ENCODE measurements around the gene CYSRT1.

CYSRT1 gene

DNA sequence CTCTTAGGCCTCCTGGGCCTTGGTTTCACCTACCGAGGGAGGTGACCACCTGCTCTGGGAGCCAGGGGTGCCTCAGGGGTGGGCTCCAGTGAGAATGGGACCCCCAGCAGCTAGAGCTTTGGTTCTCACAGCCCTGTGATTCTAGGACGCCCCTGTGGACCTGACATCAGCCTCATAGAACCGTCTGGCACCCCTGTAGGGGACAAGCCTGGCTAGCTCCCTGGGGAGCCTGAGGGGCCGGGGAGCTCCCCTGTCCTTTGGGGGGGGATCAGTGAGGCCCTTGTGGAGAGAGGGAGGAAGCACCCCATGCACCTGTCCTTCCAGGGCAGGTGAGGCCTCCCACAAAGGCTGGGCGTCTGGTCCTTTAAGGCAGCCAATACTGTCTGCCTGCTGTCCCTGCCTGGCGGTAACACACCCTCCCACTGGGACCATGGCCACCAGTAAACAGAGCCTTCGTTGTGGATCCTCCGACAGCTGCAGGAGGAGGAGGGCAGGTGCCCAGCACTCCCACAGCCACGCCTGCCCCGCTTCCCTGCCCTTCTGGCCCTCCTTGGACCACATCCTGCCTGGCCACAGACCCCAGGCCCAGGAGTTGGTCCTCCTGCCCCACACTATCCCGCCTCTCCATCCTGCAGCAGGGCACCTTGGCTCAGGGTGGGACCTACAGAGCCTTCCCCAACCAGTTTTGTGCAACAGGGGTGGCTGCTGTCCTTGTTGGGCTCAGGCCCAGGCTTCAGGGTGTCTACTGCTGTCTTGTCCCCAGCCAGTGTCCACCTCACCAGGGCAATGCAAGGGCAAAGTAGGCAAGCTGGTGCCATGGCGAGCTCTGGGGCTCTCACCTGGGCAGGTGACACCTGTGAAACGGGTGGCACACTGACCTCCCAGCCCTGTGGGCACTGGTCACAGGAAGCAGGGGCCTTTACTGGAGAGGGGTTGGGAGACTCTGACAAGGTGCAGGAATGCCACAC, 13.1 kb downstream of the CYSRT1 start:
- H3K4me3 ChIP-seq (ENCODE audit: low read depth, low read length) = no peak overlapping the region
- H3K27ac ChIP-seq (ENCODE audit: extremely low read depth, low read depth, low read length) = no peak overlapping the region
- TF ChIP-seq SCRT1 (tag by site-specific recombination; IDR thresholded peaks at IDR 0.05; ENCODE audit: borderline replicate concordance) (0 out of 2 replicates have a peak, but pooled peaks have one; percentile 35), ZSCAN30 (tag by site-specific recombination; IDR thresholded peaks at IDR 0.05) (0 out of 2 replicates have a peak, but pooled peaks have one; percentile 40), CTCF (tag by site-specific recombination; IDR thresholded peaks at IDR 0.05) (no peak), GLIS2 (tag by site-specific recombination; IDR thresholded peaks at IDR 0.05) (peak; percentile 63), PRDM4 (tag by site-specific recombination; IDR thresholded peaks at IDR 0.05) (no peak), WT1 (tag by site-specific recombination; IDR thresholded peaks at IDR 0.05) (0 out of 2 replicates have a peak, but pooled peaks have one; percentile 14), ZNF211 (tag by site-specific recombination; IDR thresholded peaks at IDR 0.05; ENCODE audit: low read depth) (no peak), ZNF48 (tag by site-specific recombination; IDR thresholded peaks at IDR 0.05) (no peak), ZNF777 (tag by site-specific recombination; IDR thresholded peaks at IDR 0.05; ENCODE audit: borderline replicate concordance) (no peak), KLF1 (tag by site-specific recombination; IDR thresholded peaks at IDR 0.05) (peak; percentile 35; the same call in 1 of the 2 replicates), ZNF529 (tag by site-specific recombination; IDR thresholded peaks at IDR 0.05; ENCODE audit: insufficient replicate concordance) (no peak), GLIS1 (tag by site-specific recombination; IDR thresholded peaks at IDR 0.05) (peak; percentile 97), ZNF341 (tag by site-specific recombination; IDR thresholded peaks at IDR 0.05; ENCODE audit: low read depth) (peak; percentile 90), ZIC2 (tag by site-specific recombination; IDR thresholded peaks at IDR 0.05) (peak; percentile 86), ZEB2 (tag by site-specific recombination; IDR thresholded peaks at IDR 0.05) (peak; percentile 82), ZNF600 (tag by site-specific recombination; IDR thresholded peaks at IDR 0.05) (peak; percentile 92), SP2 (tag by site-specific recombination; IDR thresholded peaks at IDR 0.05) (peak; percentile 65), ZNF292 (tag by site-specific recombination; IDR thresholded peaks at IDR 0.05; ENCODE audit: borderline replicate concordance, low read depth) (no peak), ZSCAN16 (tag by site-specific recombination; IDR thresholded peaks at IDR 0.05) (peak; percentile 95), ZFP37 (tag by site-specific recombination; IDR thresholded peaks at IDR 0.05) (no peak), EGR2 (tag by site-specific recombination; IDR thresholded peaks at IDR 0.05; ENCODE audit: low read depth) (0 out of 2 replicates have a peak, but pooled peaks have one; percentile 16)
- TF ChIP-seq, protein P1, sequence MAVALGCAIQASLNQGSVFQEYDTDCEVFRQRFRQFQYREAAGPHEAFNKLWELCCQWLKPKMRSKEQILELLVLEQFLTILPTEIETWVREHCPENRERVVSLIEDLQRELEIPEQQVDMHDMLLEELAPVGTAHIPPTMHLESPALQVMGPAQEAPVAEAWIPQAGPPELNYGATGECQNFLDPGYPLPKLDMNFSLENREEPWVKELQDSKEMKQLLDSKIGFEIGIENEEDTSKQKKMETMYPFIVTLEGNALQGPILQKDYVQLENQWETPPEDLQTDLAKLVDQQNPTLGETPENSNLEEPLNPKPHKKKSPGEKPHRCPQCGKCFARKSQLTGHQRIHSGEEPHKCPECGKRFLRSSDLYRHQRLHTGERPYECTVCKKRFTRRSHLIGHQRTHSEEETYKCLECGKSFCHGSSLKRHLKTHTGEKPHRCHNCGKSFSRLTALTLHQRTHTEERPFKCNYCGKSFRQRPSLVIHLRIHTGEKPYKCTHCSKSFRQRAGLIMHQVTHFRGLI (tag by site-specific recombination; IDR thresholded peaks at IDR 0.05) = peak; percentile 81
- TF ChIP-seq, protein P2, sequence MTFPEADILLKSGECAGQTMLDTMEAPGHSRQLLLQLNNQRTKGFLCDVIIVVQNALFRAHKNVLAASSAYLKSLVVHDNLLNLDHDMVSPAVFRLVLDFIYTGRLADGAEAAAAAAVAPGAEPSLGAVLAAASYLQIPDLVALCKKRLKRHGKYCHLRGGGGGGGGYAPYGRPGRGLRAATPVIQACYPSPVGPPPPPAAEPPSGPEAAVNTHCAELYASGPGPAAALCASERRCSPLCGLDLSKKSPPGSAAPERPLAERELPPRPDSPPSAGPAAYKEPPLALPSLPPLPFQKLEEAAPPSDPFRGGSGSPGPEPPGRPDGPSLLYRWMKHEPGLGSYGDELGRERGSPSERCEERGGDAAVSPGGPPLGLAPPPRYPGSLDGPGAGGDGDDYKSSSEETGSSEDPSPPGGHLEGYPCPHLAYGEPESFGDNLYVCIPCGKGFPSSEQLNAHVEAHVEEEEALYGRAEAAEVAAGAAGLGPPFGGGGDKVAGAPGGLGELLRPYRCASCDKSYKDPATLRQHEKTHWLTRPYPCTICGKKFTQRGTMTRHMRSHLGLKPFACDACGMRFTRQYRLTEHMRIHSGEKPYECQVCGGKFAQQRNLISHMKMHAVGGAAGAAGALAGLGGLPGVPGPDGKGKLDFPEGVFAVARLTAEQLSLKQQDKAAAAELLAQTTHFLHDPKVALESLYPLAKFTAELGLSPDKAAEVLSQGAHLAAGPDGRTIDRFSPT (tag by site-specific recombination; IDR thresholded peaks at IDR 0.05) = 0 out of 2 replicates have a peak, but pooled peaks have one; percentile 41
- TF ChIP-seq, protein P3, sequence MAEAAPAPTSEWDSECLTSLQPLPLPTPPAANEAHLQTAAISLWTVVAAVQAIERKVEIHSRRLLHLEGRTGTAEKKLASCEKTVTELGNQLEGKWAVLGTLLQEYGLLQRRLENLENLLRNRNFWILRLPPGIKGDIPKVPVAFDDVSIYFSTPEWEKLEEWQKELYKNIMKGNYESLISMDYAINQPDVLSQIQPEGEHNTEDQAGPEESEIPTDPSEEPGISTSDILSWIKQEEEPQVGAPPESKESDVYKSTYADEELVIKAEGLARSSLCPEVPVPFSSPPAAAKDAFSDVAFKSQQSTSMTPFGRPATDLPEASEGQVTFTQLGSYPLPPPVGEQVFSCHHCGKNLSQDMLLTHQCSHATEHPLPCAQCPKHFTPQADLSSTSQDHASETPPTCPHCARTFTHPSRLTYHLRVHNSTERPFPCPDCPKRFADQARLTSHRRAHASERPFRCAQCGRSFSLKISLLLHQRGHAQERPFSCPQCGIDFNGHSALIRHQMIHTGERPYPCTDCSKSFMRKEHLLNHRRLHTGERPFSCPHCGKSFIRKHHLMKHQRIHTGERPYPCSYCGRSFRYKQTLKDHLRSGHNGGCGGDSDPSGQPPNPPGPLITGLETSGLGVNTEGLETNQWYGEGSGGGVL (tag by site-specific recombination; IDR thresholded peaks at IDR 0.05) = no peak
- TF ChIP-seq, protein P4, sequence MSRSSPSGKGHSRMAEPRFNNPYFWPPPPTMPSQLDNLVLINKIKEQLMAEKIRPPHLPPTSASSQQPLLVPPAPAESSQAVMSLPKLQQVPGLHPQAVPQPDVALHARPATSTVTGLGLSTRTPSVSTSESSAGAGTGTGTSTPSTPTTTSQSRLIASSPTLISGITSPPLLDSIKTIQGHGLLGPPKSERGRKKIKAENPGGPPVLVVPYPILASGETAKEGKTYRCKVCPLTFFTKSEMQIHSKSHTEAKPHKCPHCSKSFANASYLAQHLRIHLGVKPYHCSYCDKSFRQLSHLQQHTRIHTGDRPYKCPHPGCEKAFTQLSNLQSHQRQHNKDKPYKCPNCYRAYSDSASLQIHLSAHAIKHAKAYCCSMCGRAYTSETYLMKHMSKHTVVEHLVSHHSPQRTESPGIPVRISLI (tag by site-specific recombination; IDR thresholded peaks at IDR 0.05) = no peak

More for the DNA sequence above, 13.1 kb downstream of the CYSRT1 start:
- ChIA-PET CTCF (interaction anchor here (0.5 to 3.4 kb wide), 31 partner anchors 8 to 303 kb away, joined by 3 to 45 read pairs (median 5); partner anchors contain the start of genes ANAPC2, NELFB, RNF224 and SSNA1), POLR2A (interaction anchor here (1.2 to 11.5 kb wide), 4 partner anchors 14 to 40 kb away, joined by 3 to 336 read pairs (median 168); partner anchors contain the start of genes CYSRT1, NELFB, RNF208 and RNF224)
- no peaks in the 10 kb centered on the region for H3K9me3 ChIP-seq (ENCODE audit: control insufficient read depth, insufficient read depth, low read depth, low read length)
- H3K36me3 ChIP-seq (ENCODE audit: control insufficient read depth in 2 of 2, insufficient read depth in 1 of 2, low read length in 2 of 2) = peaks cover 0 to 22% of the 10 kb centered on the region in 2 experiments; a peak in 1 of 3 replicates
- H3K4me1 ChIP-seq (ENCODE audit: control insufficient read depth, insufficient read depth, low read length) = peaks cover 3% of the 10 kb centered on the region; the same call in 1 of the 2 replicates
